Common myeloid progenitor, CD34-positive (primary cell): ENCODE measurements around the gene FAM171A1.

Experiments
- CTCF ChIA-PET: fragments of 350-600 bp; sonication (Branson Sonifier 250); formaldehyde crosslinking; loops from one replicate; lab custom pipeline; 2021; ENCODE audit warnings: antibody characterized with exemption; lab: Charles Lee
- POLR2A ChIA-PET: fragments of 350-600 bp; sonication (Branson Sonifier 250); formaldehyde crosslinking; loops from one replicate; lab custom pipeline; 2021; ENCODE audit warnings: antibody characterized with exemption; lab: Charles Lee
- DNase-seq, 3 donors: peaks; one replicate each; pipeline versions ENCODE4 v3.0.0 to v3.0.0-alpha.2; 2013
- H3K27ac ChIP-seq, 2 experiments: 1 replicate in 1 of 2; 2 replicates in 1 of 2; pipeline ENCODE4 v1.7.0; 2013; ENCODE audit warnings: inconsistent platforms in 2 of 2, low read length in 2 of 2, mild to moderate bottlenecking in 2 of 2, low read depth in 1 of 2, moderate library complexity in 1 of 2; ENCODE audit not compliant: severe bottlenecking in 2 of 2, insufficient read depth in 1 of 2, poor library complexity in 1 of 2
- H3K27me3 ChIP-seq, 5 experiments: replicated peaks in 2 of 5; 1 replicate in 3 of 5; 2 replicates in 2 of 5; pipeline versions ENCODE4 v1.6.1 to v1.7.0; 2013; ENCODE audit warnings: low read length in 4 of 5, mild to moderate bottlenecking in 2 of 5, moderate library complexity in 2 of 5, inconsistent platforms in 1 of 5; ENCODE audit not compliant: insufficient read depth in 5 of 5, control insufficient read depth in 4 of 5
- H3K36me3 ChIP-seq, 4 experiments: 1 replicate in 2 of 4; 2 replicates in 2 of 4; pipeline versions ENCODE4 v1.6.1 to v1.7.0; 2013; ENCODE audit warnings: low read length in 3 of 4, control low read depth in 1 of 4, mild to moderate bottlenecking in 1 of 4; ENCODE audit not compliant: control insufficient read depth in 4 of 4, insufficient read depth in 4 of 4
- H3K4me1 ChIP-seq, 4 experiments: 1 replicate in 3 of 4; 2 replicates in 1 of 4; pipeline versions ENCODE4 v1.6.1 to v1.7.1; 2013; ENCODE audit warnings: low read length in 3 of 4, mild to moderate bottlenecking in 3 of 4, control low read depth in 1 of 4, inconsistent platforms in 1 of 4, moderate library complexity in 1 of 4; ENCODE audit not compliant: control insufficient read depth in 4 of 4, insufficient read depth in 4 of 4; ENCODE audit errors: control extremely low read depth in 1 of 4
- H3K4me3 ChIP-seq, 7 experiments: 1 replicate in 4 of 7; 2 replicates in 3 of 7; pipeline versions ENCODE4 v1.5.1 to v1.7.0; 2013; ENCODE audit warnings: mild to moderate bottlenecking in 7 of 7, low read length in 6 of 7, moderate library complexity in 6 of 7, inconsistent platforms in 2 of 7, low read depth in 2 of 7, control low read depth in 1 of 7; ENCODE audit not compliant: insufficient read depth in 4 of 7, control insufficient read depth in 1 of 7; ENCODE audit errors: extremely low read depth in 1 of 7
- H3K9me3 ChIP-seq, 5 experiments: 1 replicate in 4 of 5; 2 replicates in 1 of 5; pipeline versions ENCODE4 v1.6.1 to v1.7.1; 2013; ENCODE audit warnings: low read length in 4 of 5, mild to moderate bottlenecking in 2 of 5, inconsistent platforms in 1 of 5, low read depth in 1 of 5, moderate library complexity in 1 of 5; ENCODE audit not compliant: control insufficient read depth in 4 of 5, insufficient read depth in 2 of 5; ENCODE audit errors: control extremely low read depth in 1 of 5
- WGBS: methylation state at CpG from one replicate; pipeline ENCODE4 v1.1.5; 2013; ENCODE audit not compliant: insufficient coverage; 5-methylcytosine and 5-hydroxymethylcytosine counted together

Gene FAM171A1

GRCh38 chr10:15331461-15331860 lies 39.6 kb downstream of the FAM171A1 start:
- Histone ChIP-seq H3K4me3 (no peak overlapping the region), H3K4me1 (no peaks in the 10 kb centered on the region), H3K9me3 (no peaks in the 10 kb centered on the region), H3K36me3 (no peaks in the 10 kb centered on the region), H3K27ac (no peak overlapping the region), H3K27me3 (peaks cover 0 to 2% (median 0%) of the 10 kb centered on the region in 5 experiments)
- 100% methylated on average over 1 of the region's 1 CpG for WGBS
- POLR2A ChIA-PET, result no interaction called here
- DNase-seq, result no peak
- CTCF ChIA-PET, result no interaction called here

DNA sequence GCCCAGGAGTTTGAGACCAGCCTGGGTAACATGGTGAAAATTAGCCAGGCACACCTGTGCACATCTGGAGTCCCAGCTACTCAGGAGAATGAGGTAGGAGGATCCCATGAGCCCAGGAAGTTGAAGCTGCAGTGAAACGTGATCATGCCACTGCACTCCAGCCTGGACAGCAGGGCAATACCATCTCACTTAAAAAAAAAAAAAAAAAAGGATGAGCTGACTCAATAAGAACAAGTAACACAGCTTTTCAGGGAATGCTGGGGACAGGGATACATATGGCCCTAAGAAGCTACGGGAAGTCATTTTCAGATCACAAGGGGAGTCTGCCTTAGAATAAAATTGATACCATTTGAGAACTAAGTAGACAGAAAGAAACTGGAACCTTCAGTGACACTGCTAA lies 41.7 kb downstream of the FAM171A1 start:
- no peaks in the 10 kb centered on the region for H3K4me1 ChIP-seq
- H3K27me3 ChIP-seq, result peaks cover 0 to 5% (median 0%) of the 10 kb centered on the region in 5 experiments
- H3K36me3 ChIP-seq, result no peaks in the 10 kb centered on the region
- WGBS, result 90% methylated on average over 2 of the region's 2 CpGs
- no peaks in the 10 kb centered on the region for H3K9me3 ChIP-seq
- H3K27ac ChIP-seq, result no peak overlapping the region
- CTCF ChIA-PET, result interaction anchor here (0.9 kb wide), 1 partner anchor 36 kb away, joined by 3 read pairs; no protein-coding TSS in a partner anchor
- H3K4me3 ChIP-seq, result no peak overlapping the region
- no peak for DNase-seq
- POLR2A ChIA-PET, result no interaction called here

GRCh38 chr10:15325944-15326284 lies 45.2 kb downstream of the FAM171A1 start:
- Histone ChIP-seq H3K27me3 (peaks cover 0 to 15% (median 4%) of the 10 kb centered on the region in 5 experiments), H3K9me3 (no peaks in the 10 kb centered on the region), H3K4me1 (no peaks in the 10 kb centered on the region), H3K27ac (no peak overlapping the region), H3K4me3 (no peak overlapping the region), H3K36me3 (no peaks in the 10 kb centered on the region)
- ChIA-PET CTCF (no interaction called here), POLR2A (no interaction called here)
- DNase-seq, result no peak
- 20% methylated on average over 1 of the region's 4 CpGs for WGBS

- H3K27me3 ChIP-seq, result peaks cover 0 to 15% (median 4%) of the 10 kb centered on the region in 5 experiments
- ChIA-PET CTCF (no interaction called here), POLR2A (no interaction called here)
- H3K36me3 ChIP-seq, result no peaks in the 10 kb centered on the region
- WGBS, result 79% methylated on average over 17 of the region's 20 CpGs
- no peak overlapping the region for H3K4me3 ChIP-seq
- H3K27ac ChIP-seq, result no peak overlapping the region
- DNase-seq, result peak in 2 of 3 donors; percentile 10 to 26
- H3K4me1 ChIP-seq, result no peaks in the 10 kb centered on the region
- H3K9me3 ChIP-seq, result no peaks in the 10 kb centered on the region
Observed at GRCh38 chr10:15325243-15325943, 45.7 kb downstream of the FAM171A1 start.

- Histone ChIP-seq H3K4me1 (no peaks in the 10 kb centered on the region), H3K27me3 (peaks cover 0 to 15% (median 4%) of the 10 kb centered on the region in 5 experiments), H3K27ac (no peak overlapping the region), H3K9me3 (peaks cover 0 to 5% (median 0%) of the 10 kb centered on the region in 5 experiments), H3K36me3 (no peaks in the 10 kb centered on the region), H3K4me3 (no peak overlapping the region)
- ChIA-PET CTCF (no interaction called here), POLR2A (no interaction called here)
- no peak for DNase-seq
- WGBS, result 79% methylated on average over 2 of the region's 6 CpGs
Observed at GRCh38 chr10:15324611-15325010, 46.5 kb downstream of the FAM171A1 start.

DNA sequence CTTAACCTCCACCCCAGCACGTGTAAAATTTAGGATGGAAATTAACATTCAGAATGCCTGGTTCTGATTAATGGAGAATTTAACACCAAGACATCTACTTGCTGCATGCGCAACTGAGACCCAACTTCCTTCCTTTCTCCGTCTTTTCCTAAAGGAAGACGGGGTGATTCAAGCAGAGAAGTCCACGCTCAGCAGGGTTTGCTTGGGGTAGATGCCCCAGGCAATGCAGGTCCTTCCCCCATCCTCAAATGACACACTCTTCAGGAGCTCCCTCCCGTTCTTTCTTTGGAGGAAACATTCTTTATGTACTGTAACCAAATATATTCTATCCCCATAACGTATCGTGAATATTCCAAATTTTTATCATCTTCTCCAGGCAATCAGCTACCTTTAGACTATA lies 47.0 kb downstream of the FAM171A1 start:
- 81% methylated on average over 7 of the region's 8 CpGs for WGBS
- POLR2A ChIA-PET, result no interaction called here
- Histone ChIP-seq H3K27ac (no peak overlapping the region), H3K4me1 (no peaks in the 10 kb centered on the region), H3K4me3 (no peak overlapping the region), H3K36me3 (no peaks in the 10 kb centered on the region), H3K27me3 (peaks cover 0 to 15% (median 4%) of the 10 kb centered on the region in 5 experiments), H3K9me3 (peaks cover 0 to 5% (median 0%) of the 10 kb centered on the region in 5 experiments)
- no peak for DNase-seq
- CTCF ChIA-PET, result no interaction called here

- POLR2A ChIA-PET, result no interaction called here
- Histone ChIP-seq H3K4me3 (no peak overlapping the region), H3K27me3 (peaks cover 0 to 15% (median 4%) of the 10 kb centered on the region in 5 experiments), H3K27ac (no peak overlapping the region), H3K36me3 (no peaks in the 10 kb centered on the region), H3K9me3 (peaks cover 0 to 5% (median 0%) of the 10 kb centered on the region in 5 experiments), H3K4me1 (no peaks in the 10 kb centered on the region)
- no peak for DNase-seq
- CTCF ChIA-PET, result interaction anchor here (1.1 kb wide), 1 partner anchor 61 kb away, joined by 3 read pairs; no protein-coding TSS in a partner anchor
- WGBS, result 100% methylated on average over 2 of the region's 2 CpGs
Observed at GRCh38 chr10:15322356-15322755, 48.7 kb downstream of the FAM171A1 start.
